PC-9 (cell line): ENCODE measurements around the gene ARHGEF40. TPM values are rescaled to one million over a fixed set of nuclear protein-coding genes. Genes with fewer than 3 reads are reported as not detected.

Experiments
- BruUV-seq: library from RNA; stranded (reverse); fragments of 400-500 nt; replicated peaks from 2 replicates; lab custom pipeline; 2021; lab: Mats Ljungman, UMichigan
- CTCF ChIA-PET: fragments of 300-600 bp; sonication (Branson Sonifier 250); formaldehyde crosslinking; loops from one replicate; lab custom pipeline; 2022; ENCODE audit warnings: antibody characterized with exemption; lab: Charles Lee
- POLR2A ChIA-PET: fragments of 300-600 bp; sonication (Branson Sonifier 250); formaldehyde crosslinking; loops from one replicate; lab custom pipeline; 2022; ENCODE audit warnings: antibody characterized with exemption; ENCODE audit not compliant: unreplicated experiment; lab: Charles Lee
- DNase-seq, 2 experiments: peaks; one replicate each; pipeline versions ENCODE4 v3.0.0 to v3.0.0-alpha.2; 2015 to 2022; ENCODE audit warnings: mixed read lengths in 1 of 2
- H2AFZ ChIP-seq: fragments of 200-600 bp; sonication (generic); 2 replicates; pipeline ENCODE4 v1.8.1; 2017; ENCODE audit warnings: antibody characterized with exemption
- H3F3A ChIP-seq: fragments of 200-600 bp; sonication (generic); 2 replicates; pipeline ENCODE4 v1.8.1; 2017; ENCODE audit warnings: antibody characterized with exemption, mild to moderate bottlenecking, low read depth; ENCODE audit not compliant: insufficient read depth
- H3K27ac ChIP-seq: fragments of 200-600 bp; sonication (generic); 2 replicates; pipeline ENCODE4 v1.6.1; 2016; ENCODE audit warnings: mixed run types
- H3K27me3 ChIP-seq: fragments of 200-600 bp; sonication (generic); 2 replicates; pipeline ENCODE4 v1.6.1; 2016; ENCODE audit warnings: low read depth, mixed run types; ENCODE audit not compliant: insufficient read depth
- H3K36me3 ChIP-seq: fragments of 200-600 bp; sonication (generic); 2 replicates; pipeline ENCODE4 v1.6.1; 2016; ENCODE audit warnings: low read depth, mixed run types
- H3K4me1 ChIP-seq: fragments of 200-600 bp; sonication (generic); replicated peaks from 2 replicates; pipeline ENCODE4 v1.6.1; 2016; ENCODE audit warnings: mixed run types; ENCODE audit not compliant: insufficient read depth
- H3K4me2 ChIP-seq: fragments of 200-600 bp; sonication (generic); 2 replicates; pipeline ENCODE4 v1.6.1; 2017; ENCODE audit warnings: mixed run types
- H3K4me3 ChIP-seq: fragments of 200-600 bp; sonication (generic); 2 replicates; pipeline ENCODE4 v1.6.1; 2016; ENCODE audit warnings: mixed run types
- H3K79me2 ChIP-seq: fragments of 200-600 bp; sonication (generic); 2 replicates; pipeline ENCODE4 v1.6.1; 2017; ENCODE audit warnings: low read depth, mixed run types
- H3K9me2 ChIP-seq: fragments of 200-600 bp; sonication (generic); 2 replicates; pipeline ENCODE4 v1.8.1; 2017; ENCODE audit warnings: mild to moderate bottlenecking; ENCODE audit not compliant: insufficient read depth
- H3K9me3 ChIP-seq: fragments of 200-600 bp; sonication (generic); 2 replicates; pipeline ENCODE4 v1.8.1; 2016; ENCODE audit warnings: low read depth; ENCODE audit not compliant: insufficient read depth
- H4K20me1 ChIP-seq: fragments of 200-600 bp; sonication (generic); 2 replicates; pipeline ENCODE4 v1.8.1; 2017; ENCODE audit not compliant: insufficient read depth
- CTCF ChIP-seq: fragments of 200-600 bp; sonication (generic); conservative IDR thresholded peaks from 2 replicates; pipeline ENCODE4 v1.6.1; 2017; ENCODE audit warnings: mixed run types, antibody characterized with exemption, mild to moderate bottlenecking, moderate library complexity
- EZH2 ChIP-seq: fragments of 200-600 bp; sonication (generic); IDR thresholded peaks from 2 replicates; pipeline ENCODE4 v1.8.0; 2017; ENCODE audit warnings: antibody characterized with exemption, low read depth
- intact Hi-C: fragments of 100-400 bp; cut with micrococcal nuclease; formaldehyde crosslinking; loops from one replicate; pipeline ENCODE4 v1.10.0; 2022; ENCODE audit not compliant: unreplicated experiment
- total RNA-seq: library from RNA; stranded (reverse); gene quantifications from 2 replicates; pipeline ENCODE4 v1.2.3, GENCODE V29; 2021

Gene ARHGEF40
- total RNA-seq, 1 experiment from 2014 or later = 13.0 TPM

- CTCF ChIA-PET = interaction anchor here (0.6 to 2.0 kb wide), 5 partner anchors 32 to 1088 kb away, joined by 3 to 20 read pairs (median 7); partner anchors contain the start of gene SLC39A2
- no peaks in the 10 kb centered on the region for H3K9me3 ChIP-seq
- no peaks in the 10 kb centered on the region for H3K36me3 ChIP-seq
- peaks cover 11% of the 10 kb centered on the region for H3F3A ChIP-seq
- no peaks in the 10 kb centered on the region for H3K27me3 ChIP-seq
- peak; percentile 81 to 88 for DNase-seq
- peaks cover 54% of the 10 kb centered on the region for H3K4me1 ChIP-seq
- BruUV-seq = TSS peak; percentile 94
- intact Hi-C loops = loop anchor here (1.0 to 10.0 kb wide), 6 partner anchors 36 to 422 kb away; no protein-coding TSS in a partner anchor
- peak overlapping the region; percentile 89 for H3K27ac ChIP-seq
- no peaks in the 10 kb centered on the region for H3K9me2 ChIP-seq
- TF ChIP-seq EZH2 = no peak
- TF ChIP-seq CTCF = no peak
- 0 out of 2 replicates have a peak, but pooled peaks cover 2% of the 10 kb centered on the region for H3K79me2 ChIP-seq
- POLR2A ChIA-PET = interaction anchor here (0.5 to 1.2 kb wide), 3 partner anchors 33 to 83 kb away, joined by 3 to 5 read pairs (median 5); no protein-coding TSS in a partner anchor
- H3K4me3 ChIP-seq = peak overlapping the region; percentile 70
- peak overlapping the region; percentile 93 for H2AFZ ChIP-seq
- peak overlapping the region; percentile 91 for H3K4me2 ChIP-seq
- H4K20me1 ChIP-seq = no peaks in the 10 kb centered on the region
Observed at GRCh38 chr14:21103710-21104447, 33.8 kb downstream of the ARHGEF40 start.

DNA sequence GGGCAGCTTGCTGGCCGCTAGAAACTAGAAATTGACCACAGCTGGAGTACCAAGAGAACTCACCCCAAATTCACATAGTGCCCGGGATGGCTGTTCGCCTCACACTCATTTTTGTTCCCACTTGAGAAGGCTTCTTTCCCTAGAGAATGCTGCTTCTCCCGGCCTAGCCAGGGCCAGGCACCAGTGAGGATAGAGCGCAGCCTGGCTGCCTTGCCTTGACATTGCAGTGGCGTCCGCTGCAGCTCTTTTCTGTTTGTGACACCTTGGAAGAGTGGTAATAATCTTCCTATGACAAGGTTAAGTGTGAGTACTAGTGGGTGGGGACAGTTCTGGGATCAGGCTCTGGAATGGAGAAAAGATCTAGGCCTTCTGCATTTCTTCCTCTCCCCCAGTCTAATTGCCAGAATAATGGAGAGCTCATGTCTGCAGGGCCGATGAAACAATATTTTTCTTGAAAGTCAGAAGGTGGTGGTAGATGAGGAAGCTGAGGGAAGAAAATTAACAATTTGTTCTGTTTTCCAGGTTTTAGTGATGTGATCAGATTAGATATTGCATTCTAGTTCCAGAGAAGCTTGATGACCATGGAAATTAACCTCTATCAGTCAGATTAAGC lies 34.5 kb downstream of the ARHGEF40 start:
- Histone ChIP-seq H3K4me2 (peak overlapping the region; percentile 91), H3K79me2 (no peaks in the 10 kb centered on the region), H3K27me3 (no peaks in the 10 kb centered on the region), H3F3A (peaks cover 11% of the 10 kb centered on the region), H3K27ac (peak overlapping the region; percentile 89), H3K4me3 (peak overlapping the region; percentile 70), H3K9me2 (no peaks in the 10 kb centered on the region), H3K9me3 (no peaks in the 10 kb centered on the region), H3K36me3 (no peaks in the 10 kb centered on the region), H2AFZ (peak overlapping the region; percentile 93), H4K20me1 (no peaks in the 10 kb centered on the region), H3K4me1 (peaks cover 51% of the 10 kb centered on the region)
- intact Hi-C loops = loop anchor here (1.0 to 10.0 kb wide), 6 partner anchors 36 to 422 kb away; no protein-coding TSS in a partner anchor
- BruUV-seq = no TSS peak
- DNase-seq = peak; percentile 53 to 62
- TF ChIP-seq EZH2 = no peak
- TF ChIP-seq CTCF = peak; percentile 84
- ChIA-PET CTCF (interaction anchor here (0.6 to 2.0 kb wide), 5 partner anchors 33 to 1088 kb away, joined by 3 to 20 read pairs (median 7); partner anchors contain the start of gene SLC39A2), POLR2A (interaction anchor here (0.5 to 1.2 kb wide), 4 partner anchors 33 to 83 kb away, joined by 3 to 5 read pairs (median 5); no protein-coding TSS in a partner anchor)

GRCh38 chr14:21105095-21105494 lies 35.0 kb downstream of the ARHGEF40 start:
- intact Hi-C loops = loop anchor here (10.0 kb wide), 1 partner anchor 130 kb away; no protein-coding TSS in a partner anchor
- Histone ChIP-seq H3K27ac (0 out of 2 replicates have a peak overlapping the region, but pooled peaks have one; percentile 89), H3K4me2 (peak overlapping the region; percentile 91), H3K27me3 (no peaks in the 10 kb centered on the region), H3K9me3 (no peaks in the 10 kb centered on the region), H3K4me1 (peaks cover 46% of the 10 kb centered on the region), H3K4me3 (peak overlapping the region; percentile 70; the same call in 1 of the 2 replicates), H3K36me3 (no peaks in the 10 kb centered on the region), H3K9me2 (no peaks in the 10 kb centered on the region), H3F3A (peaks cover 11% of the 10 kb centered on the region), H4K20me1 (no peaks in the 10 kb centered on the region), H2AFZ (no peak overlapping the region), H3K79me2 (no peaks in the 10 kb centered on the region)
- TF ChIP-seq EZH2 (no peak), CTCF (no peak)
- DNase-seq = no peak
- ChIA-PET POLR2A (interaction anchor here (0.6 to 1.2 kb wide), 2 partner anchors 37 to 79 kb away, joined by 5 read pairs; no protein-coding TSS in a partner anchor), CTCF (interaction anchor here (1.1 to 2.0 kb wide), 4 partner anchors 33 to 106 kb away, joined by 3 to 20 read pairs (median 13); partner anchors contain the start of gene SLC39A2)
- no TSS peak for BruUV-seq
